ENCODE data around the gene WNT9A.

GRCh38 chr1:227947386-227947675, 401 bp downstream of the WNT9A start:
- TF ChIP-seq TAF1 (IDR thresholded peaks at IDR 0.05; ENCODE audit: borderline replicate concordance, low read depth, low read length): no peak
- TF ChIP-seq POLR2A (IDR thresholded peaks at IDR 0.05; ENCODE audit: low read depth, low read length): no peak
